Kidney epithelial cell (primary cell): ENCODE data around the gene C1orf53. TPM values are rescaled to one million over a fixed set of nuclear protein-coding genes. Genes with fewer than 3 reads are reported as not detected.
"Not testable (repeated sequence)": the region's sequence is repeated elsewhere in the genome, so short reads cannot be mapped to it uniquely, and the experiment has no call there.

Experiments
- DNase-seq: peaks from one replicate; pipeline ENCODE4 v3.0.0-alpha.2; 2010; ENCODE audit warnings: low read depth
- H3K27me3 ChIP-seq: 2 replicates; pipeline ENCODE4 v1.6.0; 2011; ENCODE audit warnings: low read length; ENCODE audit not compliant: control insufficient read depth, insufficient read depth
- H3K36me3 ChIP-seq: 2 replicates; pipeline ENCODE4 v1.5.1; 2011; ENCODE audit warnings: low read length; ENCODE audit not compliant: control insufficient read depth, insufficient read depth
- H3K4me3 ChIP-seq: 2 replicates; pipeline ENCODE4 v1.5.1; 2011; ENCODE audit warnings: low read depth, mild to moderate bottlenecking, control low read depth, low read length
- total RNA-seq: library from RNA; depleted of rRNA; stranded (reverse); fragments of >200 nt; gene quantifications from 2 replicates; pipeline ENCODE4 v1.2.3, GENCODE V29; 2015
- TF ChIP-seq, protein P1 (sequence below): IDR thresholded peaks from 2 replicates; pipeline ENCODE4 v1.5.1; 2011; ENCODE audit warnings: mild to moderate bottlenecking, moderate library complexity, low read length, control low read depth, inconsistent platforms; ENCODE audit not compliant: insufficient read depth, poor library complexity, severe bottlenecking

Gene C1orf53
- total RNA-seq, 1 donor from 2014 or later = 8.2 TPM

GRCh38 chr1:197865809-197866208, 36.6 kb upstream of the C1orf53 start:
- Histone ChIP-seq H3K4me3 (no peak overlapping the region), H3K36me3 (no peaks in the 10 kb centered on the region), H3K27me3 (no peaks in the 10 kb centered on the region)
- TF ChIP-seq, protein P1, sequence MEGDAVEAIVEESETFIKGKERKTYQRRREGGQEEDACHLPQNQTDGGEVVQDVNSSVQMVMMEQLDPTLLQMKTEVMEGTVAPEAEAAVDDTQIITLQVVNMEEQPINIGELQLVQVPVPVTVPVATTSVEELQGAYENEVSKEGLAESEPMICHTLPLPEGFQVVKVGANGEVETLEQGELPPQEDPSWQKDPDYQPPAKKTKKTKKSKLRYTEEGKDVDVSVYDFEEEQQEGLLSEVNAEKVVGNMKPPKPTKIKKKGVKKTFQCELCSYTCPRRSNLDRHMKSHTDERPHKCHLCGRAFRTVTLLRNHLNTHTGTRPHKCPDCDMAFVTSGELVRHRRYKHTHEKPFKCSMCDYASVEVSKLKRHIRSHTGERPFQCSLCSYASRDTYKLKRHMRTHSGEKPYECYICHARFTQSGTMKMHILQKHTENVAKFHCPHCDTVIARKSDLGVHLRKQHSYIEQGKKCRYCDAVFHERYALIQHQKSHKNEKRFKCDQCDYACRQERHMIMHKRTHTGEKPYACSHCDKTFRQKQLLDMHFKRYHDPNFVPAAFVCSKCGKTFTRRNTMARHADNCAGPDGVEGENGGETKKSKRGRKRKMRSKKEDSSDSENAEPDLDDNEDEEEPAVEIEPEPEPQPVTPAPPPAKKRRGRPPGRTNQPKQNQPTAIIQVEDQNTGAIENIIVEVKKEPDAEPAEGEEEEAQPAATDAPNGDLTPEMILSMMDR = no peak
- DNase-seq = no peak

- TF ChIP-seq, protein P1 = peak; percentile 77
- Histone ChIP-seq H3K4me3 (no peak overlapping the region), H3K36me3 (no peaks in the 10 kb centered on the region), H3K27me3 (no peaks in the 10 kb centered on the region)
- DNase-seq = peak; percentile 10
Measured at GRCh38 chr1:197868751-197869489, 33.5 kb upstream of the C1orf53 start.

DNA sequence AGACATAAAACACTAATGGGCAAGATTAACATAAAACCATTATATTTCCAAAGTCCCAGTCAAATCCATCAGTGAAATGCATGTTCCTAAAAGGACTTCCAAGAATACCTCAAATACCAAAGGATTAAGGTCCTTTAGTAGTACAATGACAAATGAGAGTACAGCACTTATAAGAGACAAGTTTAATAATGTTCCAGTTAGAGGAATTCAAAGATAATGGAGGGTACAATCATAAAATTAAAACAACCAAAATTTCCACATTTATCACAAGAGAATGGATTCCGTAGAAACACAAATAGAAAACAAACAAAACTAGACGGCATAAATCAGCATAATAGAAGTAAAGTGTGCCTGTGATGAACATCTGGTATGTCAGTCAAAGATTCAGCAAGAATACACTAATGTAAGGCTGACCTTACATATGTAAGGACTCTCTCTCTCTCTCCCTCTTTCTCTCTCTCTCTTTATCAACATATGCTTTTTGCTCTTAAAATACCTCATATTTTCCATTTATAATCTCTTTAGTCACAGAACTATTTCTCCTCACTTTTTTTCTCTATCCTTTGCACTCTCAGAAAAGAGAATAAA, 32.8 kb upstream of the C1orf53 start:
- TF ChIP-seq, protein P1 = no peak
- Histone ChIP-seq H3K27me3 (no peaks in the 10 kb centered on the region), H3K4me3 (no peak overlapping the region), H3K36me3 (no peaks in the 10 kb centered on the region)
- no peak for DNase-seq

GRCh38 chr1:197876894-197877293, 25.5 kb upstream of the C1orf53 start:
- no peak overlapping the region for H3K4me3 ChIP-seq
- TF ChIP-seq, protein P1 = no peak
- no peaks in the 10 kb centered on the region for H3K36me3 ChIP-seq
- H3K27me3 ChIP-seq = no peaks in the 10 kb centered on the region
- DNase-seq = no peak

GRCh38 chr1:197880385-197880784, 22.0 kb upstream of the C1orf53 start:
- not testable (repeated sequence) for H3K36me3 ChIP-seq, DNase-seq, H3K4me3 ChIP-seq, H3K27me3 ChIP-seq

DNA sequence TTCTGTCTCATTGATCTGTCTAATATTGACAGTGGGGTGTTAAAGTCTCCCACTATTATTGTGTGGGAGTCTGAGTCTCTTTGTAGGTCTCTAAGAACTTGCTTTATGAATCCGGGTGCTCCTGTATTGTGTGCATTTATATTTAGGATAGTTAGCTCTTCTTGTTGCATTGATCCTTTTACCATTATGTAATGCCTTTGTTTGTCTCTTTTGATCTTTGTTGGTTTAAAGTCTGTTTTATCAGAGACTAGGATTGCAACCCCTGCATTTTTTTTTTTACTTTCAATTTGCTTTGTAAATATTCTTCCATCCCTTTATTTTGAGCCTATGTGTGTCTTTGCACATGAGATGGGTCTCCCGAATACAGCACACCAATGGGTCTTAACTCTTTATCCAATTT, 20.2 kb upstream of the C1orf53 start:
- DNase-seq, H3K36me3 ChIP-seq, H3K27me3 ChIP-seq: not testable (repeated sequence)

DNA sequence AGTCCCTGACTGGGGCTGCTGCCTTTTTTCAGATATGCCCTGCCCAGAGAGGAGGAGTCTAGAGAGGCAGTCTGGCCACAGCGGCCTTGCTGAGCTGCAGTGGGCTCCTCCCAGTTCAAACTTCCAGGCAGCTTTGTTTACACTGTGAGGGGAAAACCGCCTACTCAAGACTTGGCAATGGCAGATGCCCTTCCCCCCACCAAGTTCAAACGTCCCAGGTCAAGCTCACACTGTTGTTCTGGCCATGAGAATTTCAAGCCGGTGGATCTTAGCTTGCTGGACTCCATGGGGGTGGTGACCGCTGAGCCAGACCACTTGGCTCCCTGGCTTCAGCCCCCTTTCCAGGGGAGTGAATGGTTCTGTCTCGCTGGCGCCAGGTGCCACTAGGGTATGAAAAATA, 18.3 kb upstream of the C1orf53 start:
- Histone ChIP-seq H3K36me3 (no peaks in the 10 kb centered on the region), H3K4me3 (no peak overlapping the region), H3K27me3 (no peaks in the 10 kb centered on the region)
- TF ChIP-seq, protein P1 = no peak
- DNase-seq = no peak

More for the DNA sequence above, 20.2 kb upstream of the C1orf53 start:
- not testable (repeated sequence) for H3K4me3 ChIP-seq
